CD4-positive, alpha-beta T cell (primary cell): ENCODE data around the gene GPRIN1. TPM values are rescaled to one million over a fixed set of nuclear protein-coding genes. Genes with fewer than 3 reads are reported as not detected.

Experiments used
- ATAC-seq: fragments of 200-7000 bp; cut with Tn5 transposase; one replicate; pipeline ENCODE4 v1.10.0; 2022; ENCODE audit warnings: mild to moderate bottlenecking; ENCODE audit not compliant: poor library complexity
- CTCF ChIA-PET: fragments of 350-600 bp; sonication (Branson Sonifier 250); formaldehyde crosslinking; loops from one replicate; lab custom pipeline; 2021; ENCODE audit warnings: antibody characterized with exemption, inconsistent platforms; lab: Charles Lee
- POLR2A ChIA-PET: fragments of 350-600 bp; sonication (Branson Sonifier 250); formaldehyde crosslinking; loops from one replicate; lab custom pipeline; 2021; ENCODE audit warnings: antibody characterized with exemption, inconsistent platforms; lab: Charles Lee
- DNase-seq, 14 experiments: peaks; one replicate each; pipeline ENCODE4 v3.0.0-alpha.2; 2013 to 2020; ENCODE audit warnings: mixed read lengths in 2 of 14
- H3K27ac ChIP-seq, 2 donors: one replicate each; pipeline versions ENCODE4 v1.5.1 to v1.7.0; 2013; ENCODE audit warnings: low read length in 2 of 2, low read depth in 1 of 2, mild to moderate bottlenecking in 1 of 2
- H3K27me3 ChIP-seq, 2 experiments: 1 replicate in 1 of 2; 2 replicates in 1 of 2; pipeline versions ENCODE4 v1.6.1 to v1.7.0; 2013; ENCODE audit warnings: low read length in 2 of 2, control low read depth in 1 of 2, mild to moderate bottlenecking in 1 of 2, moderate library complexity in 1 of 2; ENCODE audit not compliant: insufficient read depth in 2 of 2, control insufficient read depth in 1 of 2
- H3K36me3 ChIP-seq: one replicate; pipeline ENCODE4 v1.6.1; 2013; ENCODE audit warnings: low read length, control low read depth; ENCODE audit not compliant: insufficient read depth
- H3K4me1 ChIP-seq: one replicate; pipeline ENCODE4 v1.6.1; 2013; ENCODE audit warnings: low read length, control low read depth; ENCODE audit not compliant: insufficient read depth
- H3K4me3 ChIP-seq: one replicate; pipeline ENCODE4 v1.5.1; 2013; ENCODE audit warnings: mild to moderate bottlenecking, low read length, moderate library complexity
- H3K9me3 ChIP-seq, 2 experiments: 1 replicate in 1 of 2; 2 replicates in 1 of 2; pipeline versions ENCODE4 v1.6.1 to v1.7.0; 2013; ENCODE audit warnings: low read length in 2 of 2, mild to moderate bottlenecking in 2 of 2, control low read depth in 1 of 2, moderate library complexity in 1 of 2; ENCODE audit not compliant: control insufficient read depth in 1 of 2, insufficient read depth in 1 of 2
- H3K27ac Mint-ChIP-seq: one replicate; pipeline ENCODE4 v1.8.0; 2020; ENCODE audit warnings: mixed read lengths
- H3K27me3 Mint-ChIP-seq: one replicate; pipeline ENCODE4 v1.8.0; 2021; ENCODE audit warnings: mixed read lengths
- H3K36me3 Mint-ChIP-seq: one replicate; pipeline ENCODE4 v1.8.0; 2021; ENCODE audit warnings: low read depth, mixed read lengths
- H3K4me1 Mint-ChIP-seq: one replicate; pipeline ENCODE4 v1.8.0; 2021; ENCODE audit warnings: low read depth, mixed read lengths
- H3K4me3 Mint-ChIP-seq: one replicate; pipeline ENCODE4 v1.8.0; 2020; ENCODE audit warnings: mild to moderate bottlenecking, mixed read lengths
- H3K9me3 Mint-ChIP-seq: one replicate; pipeline ENCODE4 v1.8.0; 2020; ENCODE audit warnings: mixed read lengths
- intact Hi-C, 2 experiments: fragments of 100-400 bp; cut with DNase I in 1 of 2; cut with micrococcal nuclease in 1 of 2; formaldehyde crosslinking; loops; one replicate each; pipeline versions ENCODE4 v1.15.1 to v1.9.0; 2023 to 2025; cut with DNase I, micrococcal nuclease
- total RNA-seq, 174 experiments: library from RNA in 2 of 174; stranded (reverse) in 2 of 174; gene quantifications; one replicate each; pipeline ENCODE4 v1.2.3 and lab custom pipeline; 2021 to 2026
- TF ChIP-seq, protein P1 (sequence below): fragments of 200-600 bp; IDR thresholded peaks from one replicate; pipeline ENCODE4 v1.8.0; 2022; ENCODE audit warnings: antibody characterized with exemption, mild to moderate bottlenecking

The GPRIN1 gene
- total RNA-seq, 2 experiments from 2014 or later: 0.22 to 0.36 TPM

DNA sequence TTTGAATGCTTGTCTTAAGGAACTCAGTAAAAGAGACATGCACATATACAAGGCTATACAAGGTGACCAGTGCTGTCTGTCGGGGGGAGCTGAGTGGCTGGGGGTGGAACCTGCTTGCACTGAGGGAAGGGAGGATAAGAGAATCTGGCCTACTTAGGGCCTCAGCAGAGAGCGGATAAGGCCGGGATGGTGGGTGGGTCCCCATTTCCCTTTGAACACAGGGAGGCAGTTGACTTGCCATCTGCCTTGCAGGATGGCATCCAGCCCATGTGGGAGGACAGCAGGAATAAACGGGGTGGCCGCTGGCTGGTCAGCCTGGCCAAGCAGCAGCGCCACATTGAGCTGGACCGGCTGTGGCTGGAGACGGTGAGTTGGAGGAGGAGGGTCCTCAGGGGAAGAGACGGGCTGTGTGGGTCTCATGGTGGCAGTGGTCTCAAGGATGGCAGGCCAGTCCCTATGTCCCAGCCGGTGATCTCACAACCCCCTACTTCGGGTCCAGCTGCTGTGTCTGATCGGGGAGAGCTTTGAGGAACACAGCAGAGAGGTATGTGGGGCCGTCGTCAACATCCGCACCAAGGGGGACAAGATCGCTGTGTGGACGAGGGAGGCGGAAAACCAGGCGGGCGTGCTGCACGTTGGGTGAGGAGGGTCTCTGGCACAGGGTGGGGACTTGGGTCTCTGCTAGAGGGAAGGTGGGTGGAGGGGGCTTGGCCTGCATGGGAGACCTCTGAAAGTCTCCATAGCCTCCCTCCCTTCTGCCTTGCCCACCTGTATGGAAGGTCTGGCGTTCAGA, 35.1 kb upstream of the GPRIN1 start:
- H3K4me1 ChIP-seq: peaks cover 35% of the 10 kb centered on the region
- H3K36me3 Mint-ChIP-seq: no peaks in the 10 kb centered on the region
- ChIA-PET CTCF (no interaction called here), POLR2A (no interaction called here)
- TF ChIP-seq, protein P1, sequence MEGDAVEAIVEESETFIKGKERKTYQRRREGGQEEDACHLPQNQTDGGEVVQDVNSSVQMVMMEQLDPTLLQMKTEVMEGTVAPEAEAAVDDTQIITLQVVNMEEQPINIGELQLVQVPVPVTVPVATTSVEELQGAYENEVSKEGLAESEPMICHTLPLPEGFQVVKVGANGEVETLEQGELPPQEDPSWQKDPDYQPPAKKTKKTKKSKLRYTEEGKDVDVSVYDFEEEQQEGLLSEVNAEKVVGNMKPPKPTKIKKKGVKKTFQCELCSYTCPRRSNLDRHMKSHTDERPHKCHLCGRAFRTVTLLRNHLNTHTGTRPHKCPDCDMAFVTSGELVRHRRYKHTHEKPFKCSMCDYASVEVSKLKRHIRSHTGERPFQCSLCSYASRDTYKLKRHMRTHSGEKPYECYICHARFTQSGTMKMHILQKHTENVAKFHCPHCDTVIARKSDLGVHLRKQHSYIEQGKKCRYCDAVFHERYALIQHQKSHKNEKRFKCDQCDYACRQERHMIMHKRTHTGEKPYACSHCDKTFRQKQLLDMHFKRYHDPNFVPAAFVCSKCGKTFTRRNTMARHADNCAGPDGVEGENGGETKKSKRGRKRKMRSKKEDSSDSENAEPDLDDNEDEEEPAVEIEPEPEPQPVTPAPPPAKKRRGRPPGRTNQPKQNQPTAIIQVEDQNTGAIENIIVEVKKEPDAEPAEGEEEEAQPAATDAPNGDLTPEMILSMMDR: no peak
- ATAC-seq (no peak), DNase-seq (no peak)
- no peak overlapping the region for H3K27ac ChIP-seq
- H3K27ac Mint-ChIP-seq: no peak overlapping the region
- H3K4me3 Mint-ChIP-seq: peak overlapping the region; percentile 57
- no peaks in the 10 kb centered on the region for H3K9me3 Mint-ChIP-seq
- H3K36me3 ChIP-seq: no peaks in the 10 kb centered on the region
- H3K9me3 ChIP-seq: no peaks in the 10 kb centered on the region
- intact Hi-C loops: loop anchor here in 1 of 2 experiments (5.0 to 10.0 kb wide), 4 partner anchors 103 to 1560 kb away; partner anchors contain the start of genes FAF2, HNRNPAB and UIMC1
- peaks cover 41% of the 10 kb centered on the region for H3K4me1 Mint-ChIP-seq
- no peak overlapping the region for H3K4me3 ChIP-seq
- no peaks in the 10 kb centered on the region for H3K27me3 Mint-ChIP-seq
- no peaks in the 10 kb centered on the region for H3K27me3 ChIP-seq

DNA sequence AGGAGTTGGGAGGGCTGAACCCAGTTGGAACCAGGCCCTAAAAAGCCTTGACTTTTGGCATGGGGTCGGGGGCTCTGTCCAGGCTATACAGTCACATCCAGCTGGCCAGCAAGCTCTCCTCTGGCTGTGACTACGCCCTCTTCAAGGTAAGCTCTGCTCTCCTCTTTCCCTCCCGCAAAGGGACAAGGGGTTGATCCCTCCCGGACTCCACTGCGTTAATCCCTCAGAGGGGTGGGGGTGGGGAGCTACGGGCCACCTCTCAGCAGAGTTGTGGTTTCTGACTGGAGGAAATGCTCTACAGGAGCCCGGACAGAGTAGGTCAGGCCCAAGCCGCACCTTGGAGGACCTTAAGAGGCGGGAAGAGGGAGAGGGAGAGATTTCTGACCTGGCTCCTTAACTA, 34.3 kb upstream of the GPRIN1 start:
- no peaks in the 10 kb centered on the region for H3K27me3 Mint-ChIP-seq
- ATAC-seq (no peak), DNase-seq (no peak)
- Histone ChIP-seq H3K27ac (no peak overlapping the region), H3K4me3 (no peak overlapping the region), H3K9me3 (no peaks in the 10 kb centered on the region), H3K36me3 (no peaks in the 10 kb centered on the region), H3K4me1 (peaks cover 28% of the 10 kb centered on the region), H3K27me3 (no peaks in the 10 kb centered on the region)
- POLR2A ChIA-PET: no interaction called here
- H3K4me3 Mint-ChIP-seq: no peak overlapping the region
- intact Hi-C loops: loop anchor here in 1 of 2 experiments (10.0 kb wide), 1 partner anchor 1561 kb away; the partner anchor contains the start of gene HNRNPAB
- TF ChIP-seq, protein P1: no peak
- H3K9me3 Mint-ChIP-seq: no peaks in the 10 kb centered on the region
- no peaks in the 10 kb centered on the region for H3K36me3 Mint-ChIP-seq
- H3K27ac Mint-ChIP-seq: no peak overlapping the region
- peaks cover 37% of the 10 kb centered on the region for H3K4me1 Mint-ChIP-seq
- CTCF ChIA-PET: no interaction called here

DNA sequence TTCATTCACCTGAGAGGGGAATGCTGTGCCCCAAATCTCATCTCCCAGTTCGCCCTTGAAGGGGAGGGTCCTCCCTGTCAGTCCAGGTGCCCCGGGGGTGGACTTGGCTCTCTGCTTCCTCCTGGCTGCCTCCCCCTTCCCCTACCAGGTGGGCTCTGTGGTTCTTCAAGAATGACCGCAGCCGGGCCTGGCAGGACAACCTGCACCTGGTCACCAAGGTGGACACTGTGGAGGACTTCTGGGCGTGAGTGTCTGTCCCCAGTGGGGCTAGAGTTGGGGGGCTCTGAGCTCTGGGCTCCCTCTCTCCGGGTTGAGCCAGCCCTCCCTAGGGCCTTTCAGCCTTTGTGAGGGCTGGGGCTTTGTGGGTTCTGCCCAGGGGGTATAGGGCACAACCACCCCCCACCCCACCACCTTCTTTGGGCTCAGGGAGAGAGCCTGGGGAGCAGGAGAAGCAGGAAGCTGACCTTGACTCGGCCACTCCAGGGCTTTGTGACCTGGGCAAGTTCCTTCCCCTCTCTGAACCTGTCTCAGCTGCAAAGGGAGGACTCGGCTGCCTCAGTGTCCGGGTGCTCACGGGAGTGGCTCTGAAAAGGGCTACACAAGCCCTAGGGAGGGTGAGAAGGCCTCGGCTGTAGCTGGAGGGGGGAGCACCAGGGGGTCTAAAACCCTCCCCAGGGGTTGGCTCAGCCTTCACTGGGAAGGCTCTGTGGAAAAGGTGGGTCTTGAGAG, 33.7 kb upstream of the GPRIN1 start:
- Mint-ChIP-seq H3K36me3 (no peaks in the 10 kb centered on the region), H3K27ac (no peak overlapping the region), H3K4me1 (peaks cover 30% of the 10 kb centered on the region), H3K4me3 (no peak overlapping the region), H3K9me3 (no peaks in the 10 kb centered on the region), H3K27me3 (no peaks in the 10 kb centered on the region)
- H3K4me3 ChIP-seq: no peak overlapping the region
- H3K4me1 ChIP-seq: peaks cover 21% of the 10 kb centered on the region
- TF ChIP-seq, protein P1: no peak
- no peaks in the 10 kb centered on the region for H3K9me3 ChIP-seq
- ATAC-seq (no peak), DNase-seq (no peak)
- ChIA-PET POLR2A (no interaction called here), CTCF (no interaction called here)
- H3K36me3 ChIP-seq: no peaks in the 10 kb centered on the region
- no peaks in the 10 kb centered on the region for H3K27me3 ChIP-seq
- intact Hi-C loops: loop anchor here in 1 of 2 experiments (10.0 kb wide), 1 partner anchor 1561 kb away; the partner anchor contains the start of gene HNRNPAB
- no peak overlapping the region for H3K27ac ChIP-seq
